ENCODE results near the gene RFTN2. TPM values are rescaled to one million over a fixed set of nuclear protein-coding genes. Genes with fewer than 3 reads are reported as not detected.

The RFTN2 gene
- total and polyA plus RNA-seq, 4 donors, result 0.40 to 22.6 (median 2.0) TPM

DNA sequence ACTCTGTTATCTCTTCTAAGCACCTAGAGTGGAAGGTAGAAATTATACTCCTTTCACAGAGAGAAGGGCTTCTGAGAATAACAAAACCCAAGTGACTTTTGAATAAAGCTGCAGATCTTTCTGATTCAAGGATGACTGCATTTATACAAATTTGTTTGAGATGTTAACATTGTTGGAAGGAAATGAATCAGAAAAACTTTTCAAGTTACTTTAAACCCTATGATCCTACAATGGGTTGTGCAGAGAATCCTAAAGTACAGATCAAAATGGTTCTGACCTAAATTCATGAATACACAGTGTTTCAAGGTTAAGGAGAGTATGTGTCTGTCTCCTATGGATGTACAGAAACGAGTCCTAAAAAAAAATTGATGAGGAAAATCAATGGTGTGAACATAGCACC, 1.8 kb downstream of the RFTN2 start:
- WGBS, 2 donors, result 53 to 75% methylated on average over 1 of the region's 1 CpG
- ATAC-seq (ENCODE audit: insufficient read depth, low FRiP score) (no peak), DNase-seq (peak in 2 of 3 donors; percentile 35 to 54)
- Histone ChIP-seq H3K27me3 (ENCODE audit: control insufficient read depth in 3 of 3, insufficient read depth in 3 of 3, low read length in 2 of 3) (no peaks in the 10 kb centered on the region), H3K4me1 (ENCODE audit: control insufficient read depth in 5 of 5, insufficient read depth in 5 of 5, low read length in 5 of 5) (peaks cover 0 to 17% (median 3%) of the 10 kb centered on the region in 5 donors), H3K36me3 (ENCODE audit: control insufficient read depth in 4 of 4, insufficient read depth in 4 of 4, low read length in 4 of 4) (peaks cover 0 to 12% (median 6%) of the 10 kb centered on the region in 4 donors), H3K9me3 (ENCODE audit: control insufficient read depth in 4 of 4, insufficient read depth in 3 of 4, low read length in 3 of 4) (peaks cover 0 to 6% (median 0%) of the 10 kb centered on the region in 4 donors), H3K27ac (ENCODE audit: low read depth in 1 of 2, low read length in 1 of 2) (no peak overlapping the region), H3K4me3 (no peak overlapping the region), H3K9ac (ENCODE audit: insufficient read depth in 1 of 2, low read length in 2 of 2) (peak overlapping the region; percentile 21 to 89)
- TF ChIP-seq, protein P1, sequence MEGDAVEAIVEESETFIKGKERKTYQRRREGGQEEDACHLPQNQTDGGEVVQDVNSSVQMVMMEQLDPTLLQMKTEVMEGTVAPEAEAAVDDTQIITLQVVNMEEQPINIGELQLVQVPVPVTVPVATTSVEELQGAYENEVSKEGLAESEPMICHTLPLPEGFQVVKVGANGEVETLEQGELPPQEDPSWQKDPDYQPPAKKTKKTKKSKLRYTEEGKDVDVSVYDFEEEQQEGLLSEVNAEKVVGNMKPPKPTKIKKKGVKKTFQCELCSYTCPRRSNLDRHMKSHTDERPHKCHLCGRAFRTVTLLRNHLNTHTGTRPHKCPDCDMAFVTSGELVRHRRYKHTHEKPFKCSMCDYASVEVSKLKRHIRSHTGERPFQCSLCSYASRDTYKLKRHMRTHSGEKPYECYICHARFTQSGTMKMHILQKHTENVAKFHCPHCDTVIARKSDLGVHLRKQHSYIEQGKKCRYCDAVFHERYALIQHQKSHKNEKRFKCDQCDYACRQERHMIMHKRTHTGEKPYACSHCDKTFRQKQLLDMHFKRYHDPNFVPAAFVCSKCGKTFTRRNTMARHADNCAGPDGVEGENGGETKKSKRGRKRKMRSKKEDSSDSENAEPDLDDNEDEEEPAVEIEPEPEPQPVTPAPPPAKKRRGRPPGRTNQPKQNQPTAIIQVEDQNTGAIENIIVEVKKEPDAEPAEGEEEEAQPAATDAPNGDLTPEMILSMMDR (IDR thresholded peaks at IDR 0.05; ENCODE audit: control extremely low read depth, extremely low read depth), result no peak

DNA sequence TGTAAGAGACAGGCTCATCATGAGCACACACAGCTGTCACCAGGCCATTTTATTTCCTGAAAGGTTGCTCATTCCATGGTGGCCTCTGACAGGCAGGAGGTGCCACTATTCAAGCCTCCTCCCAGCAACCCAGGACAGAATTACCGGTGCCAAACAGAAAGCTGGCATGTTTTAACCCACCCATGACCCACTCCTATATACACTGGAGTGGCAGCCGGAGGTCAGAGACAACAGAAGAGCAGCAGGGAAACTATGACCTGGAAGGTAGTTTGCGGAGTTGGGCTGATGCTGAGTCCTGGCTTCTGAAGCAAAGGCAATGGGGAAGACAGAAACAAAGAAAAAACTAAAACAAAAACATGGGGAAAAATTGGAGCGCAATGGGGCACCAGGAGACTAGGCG, 2.3 kb downstream of the RFTN2 start:
- Histone ChIP-seq H3K4me3 (no peak overlapping the region), H3K27me3 (ENCODE audit: control insufficient read depth in 3 of 3, insufficient read depth in 3 of 3, low read length in 2 of 3) (no peaks in the 10 kb centered on the region), H3K27ac (ENCODE audit: low read depth in 1 of 2, low read length in 1 of 2) (no peak overlapping the region), H3K9ac (ENCODE audit: insufficient read depth in 1 of 2, low read length in 2 of 2) (peak overlapping the region in 1 of 2 donors; percentile 89), H3K9me3 (ENCODE audit: control insufficient read depth in 4 of 4, insufficient read depth in 3 of 4, low read length in 3 of 4) (peaks cover 0 to 6% (median 1%) of the 10 kb centered on the region in 4 donors), H3K36me3 (ENCODE audit: control insufficient read depth in 4 of 4, insufficient read depth in 4 of 4, low read length in 4 of 4) (peaks cover 0 to 16% (median 8%) of the 10 kb centered on the region in 4 donors), H3K4me1 (ENCODE audit: control insufficient read depth in 5 of 5, insufficient read depth in 5 of 5, low read length in 5 of 5) (peaks cover 0 to 17% (median 3%) of the 10 kb centered on the region in 5 donors)
- TF ChIP-seq, protein P1 (IDR thresholded peaks at IDR 0.05; ENCODE audit: control extremely low read depth, extremely low read depth), result no peak
- ATAC-seq (ENCODE audit: insufficient read depth, low FRiP score), result no peak
- 72 to 87% methylated on average over 5 of the region's 5 CpGs for WGBS, 2 donors
- DNase-seq, result peak; percentile 12 to 53 (median 46)

DNA sequence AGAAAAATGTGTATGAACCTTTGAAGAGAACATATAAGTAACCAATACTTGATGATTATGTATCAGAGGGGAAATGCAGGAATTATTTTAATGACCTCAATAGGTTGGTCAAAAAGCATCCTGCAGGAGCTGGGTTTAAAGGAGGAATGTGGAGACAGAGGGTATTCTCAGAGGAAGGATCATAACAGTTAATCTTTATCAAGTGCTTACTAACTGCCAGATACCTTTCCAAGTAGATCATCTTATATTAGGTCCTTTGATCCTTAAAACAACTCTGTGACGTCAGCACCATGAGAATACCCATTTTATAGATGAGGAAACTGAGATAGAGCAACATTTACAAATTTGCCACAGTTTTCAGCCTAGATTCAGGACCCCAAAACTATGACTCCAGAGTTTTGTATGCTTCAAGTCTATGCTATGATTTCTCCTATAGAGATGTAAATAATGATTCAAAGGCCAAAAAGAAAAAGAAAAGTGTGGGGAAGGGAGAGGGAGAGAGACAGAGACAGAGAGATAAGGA, 3.0 kb downstream of the RFTN2 start:
- no peak for ATAC-seq (ENCODE audit: insufficient read depth, low FRiP score)
- 55 to 78% methylated on average over 1 of the region's 1 CpG for WGBS, 2 donors
- TF ChIP-seq, protein P1 (IDR thresholded peaks at IDR 0.05; ENCODE audit: control extremely low read depth, extremely low read depth), result no peak

More for the DNA sequence above, 3.0 kb downstream of the RFTN2 start:
- Histone ChIP-seq H3K9me3 (ENCODE audit: control insufficient read depth in 4 of 4, insufficient read depth in 3 of 4, low read length in 3 of 4) (peaks cover under 1 to 8% (median 3%) of the 10 kb centered on the region in 4 donors), H3K4me3 (no peak overlapping the region), H3K27me3 (ENCODE audit: control insufficient read depth in 3 of 3, insufficient read depth in 3 of 3, low read length in 2 of 3) (no peaks in the 10 kb centered on the region), H3K27ac (ENCODE audit: low read depth in 1 of 2, low read length in 1 of 2) (no peak overlapping the region), H3K9ac (ENCODE audit: insufficient read depth in 1 of 2, low read length in 2 of 2) (peak overlapping the region in 1 of 2 donors; percentile 89), H3K4me1 (ENCODE audit: control insufficient read depth in 5 of 5, insufficient read depth in 5 of 5, low read length in 5 of 5) (peaks cover 0 to 17% (median 3%) of the 10 kb centered on the region in 5 donors), H3K36me3 (ENCODE audit: control insufficient read depth in 4 of 4, insufficient read depth in 4 of 4, low read length in 4 of 4) (peaks cover 0 to 20% (median 10%) of the 10 kb centered on the region in 4 donors)
- peak in 1 of 3 donors; percentile 11 for DNase-seq
